Measurements from ENCODE around the gene LDHB.
A peak's percentile ranks its signal among the peaks of the same experiment; 100 is the strongest.
"Not testable (repeated sequence)": the region's sequence is repeated elsewhere in the genome, so short reads cannot be mapped to it uniquely, and the experiment has no call there.

Gene LDHB

DNA sequence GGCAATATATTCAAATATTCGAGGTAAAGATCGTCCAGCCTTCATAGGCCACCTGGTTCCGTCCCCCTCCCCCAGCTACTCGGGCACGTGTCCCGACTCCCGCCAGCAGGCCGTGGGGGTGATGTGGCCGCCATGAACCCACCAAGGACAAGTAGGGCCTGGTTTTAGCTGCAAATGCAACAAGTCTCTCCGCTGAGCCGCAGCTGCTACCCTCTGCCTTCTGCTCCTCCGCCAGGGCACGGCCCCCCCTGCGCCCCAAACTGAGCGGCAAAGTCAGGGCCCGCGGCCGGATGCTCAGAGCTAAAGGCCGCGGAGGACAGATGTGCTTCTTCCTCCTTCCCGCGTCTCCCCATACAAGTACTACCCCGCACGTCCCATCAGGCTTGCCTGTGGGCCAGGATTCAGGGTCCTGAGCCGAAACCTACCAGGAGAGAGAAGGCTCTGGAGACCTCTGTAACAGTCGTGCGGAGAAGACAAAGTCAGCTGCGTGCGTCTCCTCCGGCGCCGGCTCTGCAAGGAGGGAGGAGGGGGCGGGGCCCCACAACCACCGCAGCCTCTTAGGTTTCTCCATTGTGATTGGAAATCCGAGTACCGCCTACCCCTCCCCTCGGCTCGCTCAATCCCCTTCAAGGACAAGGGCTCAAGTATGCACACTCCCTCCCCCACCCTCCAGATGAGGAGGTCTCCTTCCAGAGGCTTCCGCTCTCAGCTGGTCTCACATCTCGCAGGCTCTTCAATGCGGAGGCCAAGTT is at the start of gene LDHB:
Gene LDHB (minus strand): TSS at position 517 of the 752 bp plus-strand sequence. CDS start 3,171 bp downstream, outside the sequence.
- DNase-seq = peak; percentile 97

DNA sequence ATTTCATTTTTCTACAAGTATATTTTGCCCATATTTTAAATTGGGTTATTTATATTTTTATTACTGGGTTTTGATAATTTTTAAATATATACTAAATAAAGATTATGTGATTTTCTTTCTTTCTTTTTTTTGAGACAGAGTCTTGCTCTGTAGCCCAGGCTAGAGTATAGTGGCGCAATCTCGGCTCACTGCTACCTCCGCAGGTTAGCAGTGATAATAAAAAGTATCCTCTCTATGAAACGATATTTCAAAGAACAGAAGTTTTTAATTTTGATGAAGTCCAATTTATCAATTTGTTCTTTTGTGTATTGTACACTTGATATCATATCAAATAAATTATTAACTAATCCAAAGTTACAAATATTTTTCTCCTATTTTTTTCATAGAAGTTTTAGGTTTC is 47.2 kb upstream of the LDHB start:
- no peak for DNase-seq

DNA sequence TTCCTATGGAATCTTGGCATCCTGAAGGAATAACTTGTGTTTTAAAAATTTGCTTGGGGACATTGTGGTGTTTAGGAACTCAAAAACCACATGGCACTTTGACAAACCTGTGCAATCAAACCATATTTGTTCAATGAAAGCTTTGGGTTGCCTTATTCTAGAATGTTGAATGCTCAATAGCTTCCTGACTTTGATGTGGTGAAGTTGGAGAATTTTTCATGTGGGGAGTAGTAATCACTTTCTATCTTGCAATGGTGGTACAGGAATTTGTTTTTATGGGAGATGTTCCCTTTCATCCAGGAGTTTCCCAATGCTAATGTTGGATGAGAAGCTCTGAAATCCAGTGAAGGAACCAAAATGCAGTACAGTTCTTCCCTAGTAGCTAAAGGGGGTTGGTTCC is 42.2 kb upstream of the LDHB start:
- peak; percentile 12 for DNase-seq

DNA sequence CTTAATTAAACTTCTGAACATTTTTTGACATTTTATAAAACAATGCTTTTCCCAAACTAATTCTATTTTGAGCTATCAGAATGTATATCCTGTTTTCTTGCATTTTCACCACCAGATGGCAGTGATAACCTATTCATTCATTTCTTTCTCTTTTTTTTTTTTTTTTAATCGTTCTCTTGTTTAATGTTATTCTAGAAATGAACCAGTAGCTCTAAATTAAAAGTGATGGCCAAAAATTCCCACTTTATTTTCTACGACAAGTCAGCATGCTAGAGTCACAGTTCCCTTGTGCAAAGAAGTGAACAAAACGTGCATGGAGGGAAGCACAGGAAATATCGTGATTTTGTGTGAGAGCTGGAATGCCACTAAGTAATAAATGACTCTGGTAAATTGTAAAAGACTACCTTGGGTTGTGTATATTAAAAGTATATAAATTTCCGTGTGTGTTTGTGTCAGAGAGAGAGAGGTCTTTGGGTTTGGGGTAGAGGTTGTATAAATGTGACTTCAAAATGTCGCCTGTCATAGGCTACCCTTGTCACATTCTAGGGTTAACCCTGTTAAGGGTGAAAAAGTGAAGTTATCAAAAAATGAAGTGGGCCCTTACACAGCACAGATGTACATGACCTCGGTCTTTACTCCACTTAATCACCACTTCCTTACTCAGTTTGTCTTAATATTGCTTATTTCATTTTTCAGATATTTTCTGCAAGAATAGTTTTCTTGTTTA is 40.4 kb upstream of the LDHB start:
- peak; percentile 44 for DNase-seq

DNA sequence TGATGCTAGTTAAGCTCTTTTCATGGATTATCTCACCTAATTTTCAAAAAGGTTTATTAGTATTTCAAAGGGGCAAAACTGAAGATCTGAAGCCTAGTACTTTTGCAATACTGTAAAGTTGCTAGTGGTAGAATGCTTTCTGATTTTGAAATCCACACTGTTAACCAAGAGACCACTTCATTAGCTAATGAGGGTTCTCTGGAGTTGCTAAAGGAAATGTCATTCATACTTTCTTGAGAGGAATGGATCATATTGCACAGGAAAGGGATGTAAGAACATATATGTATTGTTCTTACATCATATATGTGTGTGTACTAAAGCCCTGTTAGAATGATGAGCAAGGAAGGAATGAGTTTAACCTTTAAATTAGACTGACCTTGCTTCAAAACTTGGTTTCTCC is 39.0 kb upstream of the LDHB start:
- peak; percentile 30 for DNase-seq

DNA sequence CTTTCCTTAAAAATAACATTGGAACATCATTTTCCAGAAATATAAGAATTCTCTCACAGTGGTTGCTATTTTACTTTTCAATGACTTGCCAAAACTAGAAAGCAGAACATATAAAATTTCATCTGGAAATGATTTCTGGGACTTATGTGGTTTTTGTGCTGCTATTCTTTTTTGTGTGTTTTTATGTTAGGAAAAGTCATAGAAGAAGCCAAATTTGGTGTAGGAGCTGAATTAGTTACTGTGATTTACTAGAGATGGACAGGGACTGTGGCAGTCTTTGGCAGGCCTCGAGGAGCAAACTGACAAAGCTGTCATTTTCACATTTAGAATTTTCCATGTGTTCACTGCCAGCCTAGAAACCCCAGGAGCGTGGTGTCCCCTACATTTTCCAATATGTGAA is 38.3 kb upstream of the LDHB start:
- peak; percentile 70 for DNase-seq

DNA sequence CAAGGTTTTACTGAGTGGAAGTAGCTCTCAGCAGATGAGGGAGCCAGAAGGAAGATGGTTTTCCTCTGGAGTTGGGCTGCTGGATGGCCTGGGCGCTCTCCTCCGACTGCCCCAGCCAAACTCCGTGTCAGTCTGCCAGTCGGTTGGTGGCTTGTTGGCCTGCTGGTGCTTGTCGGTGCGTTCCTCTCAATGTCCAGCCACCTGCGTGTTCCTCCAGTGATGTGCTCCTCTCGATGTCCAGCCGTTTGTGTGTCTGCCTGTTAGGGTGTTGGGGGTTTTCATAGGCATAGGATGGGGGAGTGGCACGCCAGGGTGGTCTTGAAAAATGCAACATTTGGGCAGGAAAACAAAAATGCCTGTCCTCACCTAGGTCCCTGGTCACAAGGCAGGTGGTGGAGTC is 37.0 kb upstream of the LDHB start:
- DNase-seq = no peak

DNA sequence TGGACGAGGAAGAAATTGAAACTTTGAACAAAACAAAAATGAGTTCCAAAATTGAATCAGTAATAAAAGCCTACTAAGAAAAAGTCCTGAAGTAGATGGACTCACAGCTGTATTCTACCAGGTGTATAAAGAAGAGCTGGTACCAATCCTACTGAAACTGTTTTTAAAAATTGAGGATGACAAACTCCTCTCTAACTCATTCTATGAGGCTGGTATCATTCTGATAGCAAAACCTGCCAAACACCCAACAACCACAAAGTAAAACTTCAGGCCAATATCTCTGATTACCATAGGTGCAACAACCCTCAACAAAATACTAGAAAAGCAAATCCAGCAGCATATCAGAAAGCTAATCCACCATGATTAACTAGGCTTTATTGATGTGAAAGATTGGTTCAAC is 33.9 kb upstream of the LDHB start:
- no peak for DNase-seq

DNA sequence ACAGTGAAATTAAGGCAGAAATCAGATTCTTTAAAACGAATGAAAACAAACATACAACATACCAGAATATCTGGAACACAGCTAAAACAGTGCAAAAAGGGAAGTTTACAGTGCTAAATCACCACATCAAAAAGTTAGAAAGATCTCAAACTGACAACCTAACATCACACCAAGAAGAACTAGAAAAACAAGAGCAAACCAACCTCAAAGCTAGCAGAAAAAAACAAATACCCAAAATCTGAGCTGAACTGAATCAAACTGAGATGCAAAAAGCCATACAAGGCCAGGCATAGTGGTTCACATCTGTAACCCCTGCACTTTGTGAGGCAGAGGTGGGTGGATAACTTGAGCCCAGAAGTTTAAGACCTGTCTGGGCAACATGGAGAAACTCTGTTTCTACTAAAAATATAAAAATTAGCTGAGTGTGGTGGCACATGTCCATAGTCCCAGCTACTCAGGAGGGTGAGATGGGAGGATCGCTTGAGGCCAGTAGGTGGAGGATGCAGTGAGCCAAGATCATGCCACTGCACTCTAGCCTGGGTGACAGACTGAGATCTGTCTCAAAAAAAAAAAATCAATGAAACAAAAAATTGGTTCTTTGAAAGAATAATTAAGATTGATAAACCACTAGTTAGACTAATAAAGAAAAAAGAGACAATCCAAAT is 33.2 kb upstream of the LDHB start:
- DNase-seq = no peak

DNA sequence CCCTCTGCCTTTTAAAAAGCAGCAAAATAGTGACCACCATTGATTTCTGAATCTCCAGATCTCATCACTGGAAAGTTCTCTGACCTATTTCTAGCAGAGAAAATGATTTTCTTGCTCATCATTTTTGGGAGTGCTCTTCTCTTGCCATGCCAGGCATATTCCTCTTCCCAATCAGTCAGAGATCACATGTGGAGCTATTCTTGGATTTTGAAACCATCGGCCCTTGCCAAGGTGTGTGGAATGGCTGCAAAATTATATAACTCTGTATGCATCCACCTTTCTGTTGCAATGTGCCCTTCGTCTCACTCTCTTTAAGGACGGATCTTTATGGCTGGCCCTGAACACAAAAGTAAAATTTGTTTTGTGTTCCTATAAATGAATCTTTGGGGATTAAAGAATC is 25.5 kb upstream of the LDHB start:
- no peak for DNase-seq

DNA sequence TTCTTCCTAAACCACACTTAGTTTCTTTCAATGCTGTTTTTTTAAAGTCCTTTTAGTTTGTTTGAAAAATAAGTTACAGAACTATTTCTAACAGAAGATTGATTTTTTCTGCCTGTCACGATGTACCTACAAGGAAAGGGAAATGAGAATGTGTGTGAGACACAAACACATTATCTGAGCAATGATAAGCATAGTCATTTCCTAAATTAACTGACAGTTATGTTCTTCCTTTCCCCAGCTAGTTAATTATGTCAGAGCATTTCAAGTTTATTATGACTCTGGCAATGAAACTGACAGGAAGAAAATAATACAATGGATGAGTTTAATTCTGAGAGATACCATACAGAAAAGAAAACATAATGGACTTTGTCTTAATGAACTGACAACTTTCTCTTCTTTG is 21.3 kb upstream of the LDHB start:
- DNase-seq = no peak

DNA sequence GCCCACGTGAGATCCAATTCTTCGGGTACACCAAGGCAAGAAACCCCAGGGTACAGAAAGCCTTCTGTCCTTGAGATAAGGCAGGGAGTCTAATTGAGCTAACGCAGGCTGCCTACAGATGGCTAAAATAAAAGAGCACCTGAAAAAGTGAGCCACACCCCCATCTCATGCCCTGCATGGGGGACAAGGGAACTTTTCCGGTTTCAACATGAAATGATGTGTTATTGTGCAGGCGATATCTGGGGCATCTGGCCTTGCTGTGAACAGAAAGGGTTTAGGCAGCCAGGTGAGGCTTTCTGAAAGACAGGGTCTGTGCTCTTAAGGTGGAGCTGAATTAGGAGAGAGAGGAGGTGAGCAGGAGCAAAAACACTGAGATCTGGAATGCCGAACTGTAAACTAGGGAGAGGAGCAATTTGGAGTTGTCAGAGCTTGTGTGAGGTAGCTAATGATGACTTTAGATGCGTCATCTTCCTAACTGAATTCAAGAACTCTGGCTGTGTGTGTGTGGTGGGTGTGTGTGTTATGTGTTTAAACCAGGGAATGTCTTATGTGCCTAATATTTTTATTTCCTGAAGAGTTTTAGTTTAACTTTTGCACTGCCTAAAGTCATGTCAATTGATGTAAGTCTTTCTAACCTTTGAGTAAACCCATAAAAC is 20.1 kb upstream of the LDHB start:
- peak; percentile 16 for DNase-seq

DNA sequence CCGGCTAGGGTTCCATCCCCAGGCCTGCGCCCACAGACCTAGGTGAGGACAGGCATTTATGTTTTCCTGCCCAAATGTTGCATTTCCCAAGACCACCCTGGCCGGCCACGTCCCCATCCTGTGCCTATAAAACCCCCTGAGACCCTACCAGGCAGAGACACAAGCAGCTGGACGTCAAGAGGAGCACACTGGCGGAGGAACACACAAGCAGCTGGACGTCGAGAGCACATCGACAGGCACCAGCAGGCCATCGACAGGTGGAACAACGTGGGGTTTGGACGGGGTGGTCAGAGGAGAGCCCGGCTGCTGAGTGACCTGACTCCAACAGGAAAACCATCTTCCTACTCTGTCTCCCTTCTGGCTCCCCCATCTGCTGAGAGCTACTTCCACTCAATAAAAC is 19.6 kb upstream of the LDHB start:
- no peak for DNase-seq

DNA sequence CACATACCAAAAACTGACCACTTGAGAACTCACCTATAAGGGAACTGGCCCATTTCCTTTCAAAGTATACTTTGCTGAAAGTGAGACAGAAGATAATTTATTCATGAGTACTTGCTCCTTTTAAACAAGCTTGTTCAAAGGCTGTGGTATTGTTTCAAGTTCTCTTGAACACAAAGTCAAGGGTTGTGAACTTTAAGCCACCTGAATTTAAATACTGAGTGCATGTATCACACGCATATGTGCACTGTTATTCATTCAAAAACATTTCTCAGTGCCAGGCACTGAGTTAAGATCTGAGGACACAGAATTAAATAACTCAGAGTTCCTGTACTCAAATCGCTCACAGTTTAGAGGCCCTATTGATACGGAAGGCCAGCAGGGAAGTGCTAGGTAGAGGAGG is 19.1 kb upstream of the LDHB start:
- no peak for DNase-seq

DNA sequence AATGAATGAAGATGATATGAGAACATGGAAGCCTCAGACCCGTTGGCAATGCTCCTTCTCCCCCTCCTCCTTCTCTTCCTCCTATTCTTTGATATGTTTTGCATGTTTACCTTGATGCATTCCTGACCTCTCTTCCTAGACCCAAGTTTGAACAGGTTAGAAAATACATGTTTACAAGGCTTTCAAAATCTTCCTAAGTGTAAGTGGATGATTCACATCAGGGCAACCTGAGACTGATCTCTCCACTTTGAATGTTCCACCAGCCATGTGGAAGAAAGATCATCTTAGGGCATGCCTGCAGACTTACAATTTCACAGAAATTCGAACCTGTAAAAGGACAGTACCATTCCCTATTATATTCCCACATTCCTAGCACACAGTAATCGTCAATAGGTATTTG is 18.0 kb upstream of the LDHB start:
- DNase-seq = no peak

DNA sequence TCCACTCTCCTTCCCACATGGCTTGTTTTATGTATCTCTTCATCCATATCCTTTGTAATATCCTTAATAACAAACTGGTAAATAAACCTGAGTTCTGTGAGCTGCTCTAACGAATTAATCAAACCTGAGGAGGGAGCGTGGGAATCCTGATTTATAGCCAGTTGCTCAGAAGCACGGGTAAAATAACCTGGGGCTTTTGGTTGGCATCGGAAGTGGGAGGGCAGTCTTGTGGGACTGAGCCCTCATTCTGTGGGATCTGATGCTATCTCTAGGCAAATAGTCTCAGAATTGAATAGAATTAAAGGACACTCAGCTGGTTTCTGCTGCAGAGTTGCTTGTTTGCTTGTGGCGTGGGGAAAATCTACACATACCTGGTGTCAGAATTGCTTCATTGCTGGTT is 17.5 kb upstream of the LDHB start:
- DNase-seq = no peak

DNA sequence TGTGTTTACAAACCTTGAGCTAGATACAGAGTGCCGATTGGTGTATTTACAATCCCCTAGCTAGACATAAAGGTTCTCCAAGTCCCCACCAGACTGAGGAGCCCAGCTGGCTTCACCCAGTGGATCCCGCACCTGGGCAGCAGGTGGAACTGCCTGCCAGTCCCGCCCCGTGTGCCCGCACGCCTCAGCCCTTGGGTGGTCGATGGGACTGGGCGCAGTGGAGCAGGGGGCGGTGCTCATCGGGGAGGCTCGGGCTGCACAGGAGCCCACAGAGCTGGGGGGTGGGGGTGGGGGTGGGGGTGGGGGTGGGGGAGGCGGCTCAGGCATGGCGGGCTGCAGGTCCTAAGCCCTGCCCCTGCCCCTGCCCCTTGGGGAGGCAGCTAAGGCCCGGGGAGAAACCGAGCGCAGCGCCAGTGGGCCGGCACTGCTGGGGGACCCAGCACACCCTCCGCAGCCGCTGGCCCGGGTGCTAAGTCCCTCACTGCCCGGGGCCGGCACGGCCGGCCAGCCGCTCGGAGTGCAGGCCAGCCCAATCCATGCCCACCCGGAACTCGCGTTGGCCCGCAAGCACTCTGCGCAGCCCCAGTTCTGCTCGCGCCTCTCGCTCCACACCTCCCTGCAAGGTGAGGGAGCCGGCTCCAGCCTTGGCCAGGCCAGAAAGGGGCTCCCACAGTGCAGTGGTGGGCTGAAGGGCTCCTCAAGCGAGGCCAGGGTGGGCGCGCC is 16.3 kb upstream of the LDHB start:
- not testable (repeated sequence) for DNase-seq

DNA sequence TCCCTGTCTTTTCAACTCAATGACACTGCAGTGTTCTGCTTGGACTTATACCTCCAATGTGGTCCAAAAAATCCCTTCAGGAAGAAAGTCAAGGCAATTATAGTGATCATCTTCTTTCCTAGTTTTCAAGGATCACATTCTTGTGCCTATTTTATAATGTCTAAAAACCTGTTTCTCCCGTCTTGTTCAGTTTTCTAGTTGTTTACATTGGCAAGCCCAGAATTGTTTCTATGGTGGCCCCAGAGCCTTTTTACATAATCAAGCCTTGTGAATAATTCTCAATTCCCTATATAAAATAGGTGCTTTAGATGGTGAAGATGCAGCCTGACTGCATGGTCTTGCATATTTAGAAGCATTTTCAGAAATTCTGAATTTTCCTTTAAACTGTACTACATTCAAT is 14.5 kb upstream of the LDHB start:
- DNase-seq = no peak

DNA sequence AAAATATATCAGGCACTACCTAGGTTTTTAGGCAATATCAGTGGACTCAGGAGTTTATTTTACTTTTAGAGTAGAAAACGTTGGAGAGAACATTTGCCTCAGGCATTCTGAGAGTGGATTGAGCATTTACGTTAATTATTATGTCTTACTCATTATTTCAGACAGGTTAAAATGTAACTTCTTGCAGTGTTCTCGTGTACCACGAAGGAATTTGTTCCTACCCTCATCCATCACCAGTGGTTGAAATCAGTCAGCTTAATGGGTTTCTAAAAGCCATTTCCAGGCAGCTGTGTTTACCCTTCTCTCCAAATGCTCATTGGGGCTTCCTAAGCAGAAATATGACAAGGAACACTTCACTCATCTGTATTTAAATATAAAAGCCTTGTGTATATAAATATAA is 9.1 kb upstream of the LDHB start:
- DNase-seq = no peak

DNA sequence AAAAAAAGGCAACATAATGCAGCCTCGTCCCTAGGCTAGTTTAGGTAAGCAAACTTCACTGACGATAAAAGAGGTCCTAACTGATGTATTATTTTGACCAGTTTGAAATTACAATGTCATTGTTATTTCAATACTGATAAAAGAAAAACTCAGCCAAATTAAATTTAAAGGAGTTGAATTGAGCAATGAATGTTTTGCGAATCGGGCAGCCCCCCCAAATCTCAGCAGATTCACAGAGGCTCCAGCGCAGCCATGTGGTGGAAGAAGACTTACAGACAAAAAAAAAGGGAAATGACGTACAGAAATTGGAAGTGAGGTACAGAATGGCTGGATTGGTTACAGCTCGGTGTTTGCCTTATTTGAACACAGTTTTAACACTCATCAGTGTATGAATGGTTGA is 8.2 kb upstream of the LDHB start:
- no peak for DNase-seq

DNA sequence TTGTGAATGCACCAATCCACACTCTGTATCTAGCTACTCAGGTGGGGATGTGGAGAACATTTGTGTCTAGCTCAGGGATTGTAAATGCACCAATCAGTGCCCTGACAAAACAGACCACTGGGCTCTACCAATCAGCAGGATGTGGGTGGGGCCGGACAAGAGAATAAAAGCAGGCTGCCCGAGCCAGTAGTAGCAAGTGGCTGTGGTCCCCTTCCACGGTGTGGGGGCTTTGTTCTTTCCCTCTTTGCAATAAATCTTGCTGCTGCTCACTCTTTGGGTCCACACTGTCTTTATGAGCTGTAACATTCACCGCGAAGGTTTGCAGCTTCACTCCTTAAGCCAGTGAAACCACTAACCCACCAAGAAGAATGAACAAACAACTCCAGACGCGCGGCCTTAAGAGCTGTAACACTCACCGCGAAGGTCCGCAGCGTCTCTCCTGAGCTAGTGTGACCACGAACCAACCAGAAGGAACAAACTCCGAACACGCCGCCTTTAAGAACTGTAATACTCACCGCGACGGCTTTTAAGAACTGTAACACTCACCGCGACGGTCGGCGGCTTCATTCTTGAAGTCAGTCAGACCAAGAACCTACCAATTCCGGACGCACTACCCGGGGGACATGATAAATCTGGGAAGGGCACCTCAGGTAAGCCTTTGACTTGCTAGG is 4.6 kb upstream of the LDHB start:
- DNase-seq = no peak

DNA sequence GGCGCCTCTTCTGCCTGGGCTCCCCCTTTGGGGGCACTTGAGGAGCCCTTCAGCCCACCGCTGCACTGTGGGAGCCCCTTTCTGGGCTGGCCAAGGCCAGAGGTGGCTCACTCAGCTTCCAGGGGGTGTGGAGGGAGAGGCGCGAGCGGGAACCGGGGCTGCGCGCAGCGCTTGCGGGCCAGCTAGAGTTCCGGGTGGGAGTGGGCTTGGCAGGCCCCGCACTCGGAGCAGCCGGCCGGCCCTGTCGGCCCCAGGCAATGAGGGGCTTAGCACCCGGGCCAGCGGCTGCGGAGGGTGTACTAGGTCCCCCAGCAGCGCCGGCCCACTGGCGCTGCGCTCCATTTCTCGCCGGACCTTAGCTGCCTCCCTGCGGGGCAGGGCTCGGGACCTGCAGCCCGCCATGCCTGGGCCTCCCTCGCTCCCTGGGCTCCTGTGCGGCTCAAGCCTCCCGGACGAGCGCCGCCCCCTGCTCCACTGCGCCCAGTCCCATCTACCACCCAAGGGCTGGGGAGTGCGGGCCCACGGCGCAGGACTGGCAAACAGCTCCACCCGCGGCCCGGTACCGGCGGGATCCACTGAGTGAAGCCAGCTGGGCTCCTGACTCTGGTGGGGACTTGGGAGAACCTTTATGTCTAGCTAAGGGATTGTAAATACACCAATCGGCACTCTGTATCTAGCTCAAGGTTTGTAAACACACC is 3.9 kb upstream of the LDHB start:
- not testable (repeated sequence) for DNase-seq

All from fibroblast of skin of right biceps (primary cell).